ENCODE data around the gene MFRP. TPM values are rescaled to one million over a fixed set of nuclear protein-coding genes. Genes with fewer than 3 reads are reported as not detected.

The MFRP gene
- total RNA-seq, 4 donors from 2014 or later = not detected

DNA sequence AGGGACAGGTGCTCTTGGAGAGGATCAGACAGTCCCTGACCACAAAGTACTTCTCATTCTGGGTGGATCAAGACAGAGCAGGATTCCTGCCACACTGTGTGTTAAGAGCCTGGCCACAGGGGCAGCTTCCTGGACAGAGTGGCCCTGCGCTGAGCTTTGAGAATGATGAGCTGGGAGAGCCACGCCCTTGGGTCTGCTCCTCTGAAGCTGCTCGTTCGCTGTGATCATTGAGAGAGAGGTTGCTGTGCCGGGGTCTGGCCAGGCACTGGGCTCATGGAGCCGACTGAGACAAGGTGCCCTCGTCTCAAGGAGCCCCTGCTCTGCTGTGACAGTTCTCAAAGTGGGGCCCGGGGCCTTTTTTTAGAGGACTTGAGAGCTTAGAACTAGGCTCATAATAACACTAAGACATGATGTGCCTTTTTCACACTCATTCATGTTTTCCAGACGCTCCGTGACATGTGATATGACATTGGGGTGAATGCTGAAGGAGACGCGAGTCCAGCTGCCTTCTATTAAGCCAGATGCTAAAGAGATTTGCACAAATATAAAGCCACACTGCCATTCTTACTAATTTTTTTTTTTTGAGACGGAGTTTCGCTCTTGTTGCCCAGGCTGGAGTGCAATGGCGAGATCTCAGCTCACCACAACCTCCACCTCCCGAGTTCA lies 1.6 kb upstream of the MFRP start:
- WGBS, 2 donors = 71 to 83% methylated on average over 12 to 15 of the region's 16 CpGs
- Histone ChIP-seq H3K4me3 (replicated peaks in 1 of 3) (no peak overlapping the region), H3K27ac (no peak overlapping the region), H3K9me3 (no peaks in the 10 kb centered on the region), H3K27me3 (no peaks in the 10 kb centered on the region), H3K4me1 (peaks cover 0 to 4% of the 10 kb centered on the region in 2 donors), H3K36me3 (no peaks in the 10 kb centered on the region)
- no peak for DNase-seq
- TF ChIP-seq, protein P1, sequence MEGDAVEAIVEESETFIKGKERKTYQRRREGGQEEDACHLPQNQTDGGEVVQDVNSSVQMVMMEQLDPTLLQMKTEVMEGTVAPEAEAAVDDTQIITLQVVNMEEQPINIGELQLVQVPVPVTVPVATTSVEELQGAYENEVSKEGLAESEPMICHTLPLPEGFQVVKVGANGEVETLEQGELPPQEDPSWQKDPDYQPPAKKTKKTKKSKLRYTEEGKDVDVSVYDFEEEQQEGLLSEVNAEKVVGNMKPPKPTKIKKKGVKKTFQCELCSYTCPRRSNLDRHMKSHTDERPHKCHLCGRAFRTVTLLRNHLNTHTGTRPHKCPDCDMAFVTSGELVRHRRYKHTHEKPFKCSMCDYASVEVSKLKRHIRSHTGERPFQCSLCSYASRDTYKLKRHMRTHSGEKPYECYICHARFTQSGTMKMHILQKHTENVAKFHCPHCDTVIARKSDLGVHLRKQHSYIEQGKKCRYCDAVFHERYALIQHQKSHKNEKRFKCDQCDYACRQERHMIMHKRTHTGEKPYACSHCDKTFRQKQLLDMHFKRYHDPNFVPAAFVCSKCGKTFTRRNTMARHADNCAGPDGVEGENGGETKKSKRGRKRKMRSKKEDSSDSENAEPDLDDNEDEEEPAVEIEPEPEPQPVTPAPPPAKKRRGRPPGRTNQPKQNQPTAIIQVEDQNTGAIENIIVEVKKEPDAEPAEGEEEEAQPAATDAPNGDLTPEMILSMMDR (IDR thresholded peaks at IDR 0.05) = no peak
- no peak for TF ChIP-seq POLR2A (IDR thresholded peaks at IDR 0.05)
- intact Hi-C loops (cut with DNase I) = no loop called here

DNA sequence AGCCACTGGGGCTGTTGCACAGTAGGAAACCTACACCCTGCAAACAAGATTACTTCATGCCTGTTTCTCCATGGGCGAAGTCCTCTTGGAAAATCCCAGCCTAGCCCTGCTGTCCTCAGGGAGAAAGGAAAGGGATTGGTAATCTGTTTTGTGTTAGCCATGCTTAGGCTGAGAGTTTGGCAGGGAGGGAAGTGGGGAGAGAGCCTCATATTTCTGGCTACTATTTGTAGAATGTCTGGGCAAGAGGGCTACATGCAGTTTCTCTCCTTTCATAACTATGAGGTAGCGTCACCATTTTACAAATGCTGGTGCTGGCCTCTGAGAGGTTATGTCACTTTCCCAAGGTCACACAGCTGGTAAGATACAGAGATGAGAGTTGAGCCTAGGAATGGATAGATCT lies 737 bp upstream of the MFRP start:
- no peaks in the 10 kb centered on the region for H3K27me3 ChIP-seq
- no peaks in the 10 kb centered on the region for H3K36me3 ChIP-seq
- no peak overlapping the region for H3K27ac ChIP-seq
- WGBS, 2 donors = 75 to 84% methylated on average over 2 of the region's 2 CpGs
- TF ChIP-seq POLR2A (IDR thresholded peaks at IDR 0.05) = no peak
- TF ChIP-seq, protein P1 (IDR thresholded peaks at IDR 0.05) = no peak
- H3K4me1 ChIP-seq = no peaks in the 10 kb centered on the region
- no peaks in the 10 kb centered on the region for H3K9me3 ChIP-seq
- no peak for DNase-seq
- intact Hi-C loops (cut with DNase I) = no loop called here
- H3K4me3 ChIP-seq (replicated peaks in 1 of 3) = no peak overlapping the region

- no peak overlapping the region for H3K4me3 ChIP-seq (replicated peaks in 1 of 3)
- intact Hi-C loops (cut with DNase I) = no loop called here
- no peaks in the 10 kb centered on the region for H3K27me3 ChIP-seq
- H3K4me1 ChIP-seq = peaks cover 3 to 9% of the 10 kb centered on the region in 2 donors
- DNase-seq = no peak
- WGBS, 2 donors = 80 to 88% methylated on average over 11 to 12 of the region's 12 CpGs
- no peaks in the 10 kb centered on the region for H3K36me3 ChIP-seq
- H3K9me3 ChIP-seq = no peaks in the 10 kb centered on the region
- no peak overlapping the region for H3K27ac ChIP-seq
- TF ChIP-seq POLR2A (IDR thresholded peaks at IDR 0.05) = no peak
- TF ChIP-seq, protein P1 (IDR thresholded peaks at IDR 0.05) = no peak
Observed at GRCh38 chr11:119345685-119346084, 820 bp downstream of the MFRP start.

DNA sequence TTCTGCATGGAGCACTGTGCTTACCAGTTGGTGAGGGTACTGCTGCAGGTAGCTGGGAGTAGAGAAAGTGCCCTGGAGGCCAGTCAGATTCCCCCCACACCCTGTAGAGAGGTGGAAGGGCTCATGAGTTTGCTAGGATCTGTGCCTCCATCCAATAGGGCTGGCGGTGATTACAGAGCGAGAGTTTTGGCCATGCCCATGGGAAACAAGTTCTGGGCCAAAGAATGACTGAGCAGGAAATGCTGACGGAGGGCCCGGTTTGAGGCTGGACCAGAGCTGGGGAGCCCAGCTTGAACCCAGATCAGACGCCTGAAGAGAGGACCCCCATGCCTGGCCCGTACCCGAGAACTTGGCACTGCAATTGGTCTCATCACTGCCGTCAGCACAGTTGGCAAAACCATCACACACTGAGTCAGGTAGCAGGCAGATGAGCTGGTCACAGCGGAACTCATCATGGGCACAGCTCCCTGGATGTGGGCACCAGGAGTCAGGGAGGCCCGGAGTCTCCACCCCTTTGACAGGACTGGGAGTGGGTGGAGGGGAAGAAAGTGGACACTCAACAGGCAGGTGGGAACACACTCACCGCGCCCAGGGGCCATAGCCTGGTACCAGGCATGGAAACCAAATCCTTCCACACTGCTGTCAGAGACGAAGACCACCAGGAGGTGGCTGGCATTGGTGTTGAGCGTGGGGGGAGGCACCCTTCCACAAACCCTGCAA lies 2.1 kb downstream of the MFRP start:
- no peak for TF ChIP-seq POLR2A (IDR thresholded peaks at IDR 0.05)
- TF ChIP-seq, protein P1 (IDR thresholded peaks at IDR 0.05) = no peak
- H3K4me1 ChIP-seq = peaks cover 9 to 21% of the 10 kb centered on the region in 2 donors
- intact Hi-C loops (cut with DNase I) = no loop called here
- 74 to 85% methylated on average over 14 of the region's 14 CpGs for WGBS, 2 donors
- H3K27me3 ChIP-seq = no peaks in the 10 kb centered on the region
- no peaks in the 10 kb centered on the region for H3K36me3 ChIP-seq
- no peak overlapping the region for H3K4me3 ChIP-seq (replicated peaks in 1 of 3)
- H3K27ac ChIP-seq = no peak overlapping the region
- no peak for DNase-seq
- no peaks in the 10 kb centered on the region for H3K9me3 ChIP-seq

DNA sequence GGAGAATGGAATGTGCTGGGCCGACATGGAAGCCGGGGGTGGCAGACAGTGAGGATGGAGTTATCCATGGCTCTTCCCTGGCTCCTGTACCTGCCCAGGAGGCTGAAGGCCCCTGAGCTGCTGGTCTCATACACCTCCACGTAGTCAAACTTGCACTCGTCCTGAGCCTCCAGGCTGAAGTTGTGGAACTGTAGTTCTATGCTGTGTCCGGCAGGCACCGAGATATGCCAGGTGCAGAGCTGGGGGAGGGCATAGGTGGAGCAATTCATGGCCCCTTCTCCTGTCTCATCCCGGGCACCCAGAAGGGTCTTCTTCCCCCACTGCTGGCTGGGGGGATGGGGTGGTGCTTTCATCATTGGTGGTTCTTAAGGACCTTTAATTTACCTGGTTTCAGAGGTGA lies 2.8 kb downstream of the MFRP start:
- H3K36me3 ChIP-seq = no peaks in the 10 kb centered on the region
- peaks cover 9 to 29% of the 10 kb centered on the region in 2 donors for H3K4me1 ChIP-seq
- intact Hi-C loops (cut with DNase I) = no loop called here
- no peaks in the 10 kb centered on the region for H3K9me3 ChIP-seq
- H3K27me3 ChIP-seq = no peaks in the 10 kb centered on the region
- no peak for TF ChIP-seq POLR2A (IDR thresholded peaks at IDR 0.05)
- TF ChIP-seq, protein P1 (IDR thresholded peaks at IDR 0.05) = no peak
- DNase-seq = no peak
- no peak overlapping the region for H3K4me3 ChIP-seq (replicated peaks in 1 of 3)
- WGBS, 2 donors = 84 to 86% methylated on average over 7 of the region's 7 CpGs
- H3K27ac ChIP-seq = no peak overlapping the region

Measured in thyroid gland (tissue), 4 donors.